Upper lobe of left lung (tissue), 4 donors: ENCODE data around the gene DENND4B.

Source experiments
- CTCF ChIP-seq, 6 experiments: fragments of 450-650 bp in 4 of 6; fragments of 200-600 bp in 2 of 6; sonication (generic) in 2 of 6; IDR thresholded peaks; one replicate each; pipeline ENCODE4 v1.5.1; 2016 to 2019; ENCODE audit warnings: antibody characterized with exemption in 6 of 6
- POLR2A ChIP-seq, 4 donors: fragments of 450-650 bp; IDR thresholded peaks; one replicate each; pipeline ENCODE4 v1.5.1; 2016 to 2017; ENCODE audit warnings: antibody characterized with exemption in 4 of 4, mild to moderate bottlenecking in 2 of 4

- TF ChIP-seq CTCF (IDR thresholded peaks at IDR 0.05), result no peak
- TF ChIP-seq POLR2A (IDR thresholded peaks at IDR 0.05), result no peak
These were observed 20.1 kb downstream of the DENND4B start for GRCh38 chr1:153926405-153926804.
